WERI-Rb-1 (cell line): ENCODE data around the gene TOX2.

ENCODE experiments used
- DNase-seq: peaks from one replicate; pipeline ENCODE4 v3.0.0-alpha.2; 2020
- H3K27ac ChIP-seq: fragments of 250-450 bp; sonication (Bioruptor Pico); 2 replicates; pipeline ENCODE4 v1.5.1; 2020; ENCODE audit warnings: mild to moderate bottlenecking, moderate library complexity
- H3K27me3 ChIP-seq: fragments of 250-450 bp; sonication (Bioruptor Pico); 2 replicates; pipeline ENCODE4 v1.5.1; 2021; ENCODE audit warnings: mild to moderate bottlenecking, low read depth, moderate library complexity; ENCODE audit not compliant: insufficient read depth, severe bottlenecking
- H3K36me3 ChIP-seq: fragments of 250-450 bp; sonication (Bioruptor Pico); 2 replicates; pipeline ENCODE4 v1.5.1; 2020; ENCODE audit warnings: mild to moderate bottlenecking, moderate library complexity
- H3K4me3 ChIP-seq: 2 replicates; pipeline ENCODE4 v1.5.1; 2011; ENCODE audit warnings: low read depth, mild to moderate bottlenecking, control low read depth, low read length
- H3K9me3 ChIP-seq: fragments of 250-450 bp; sonication (Bioruptor Pico); 2 replicates; pipeline ENCODE4 v1.5.1; 2021; ENCODE audit warnings: mild to moderate bottlenecking, moderate library complexity; ENCODE audit not compliant: severe bottlenecking
- CTCF ChIP-seq: IDR thresholded peaks from 2 replicates; pipeline ENCODE4 v1.5.1; 2011; ENCODE audit warnings: low read depth, mild to moderate bottlenecking, control low read depth, inconsistent platforms, low read length

Gene TOX2

GRCh38 chr20:43994486-43995100, 79.9 kb downstream of the TOX2 start:
- peaks cover 53% of the 10 kb centered on the region for H3K27me3 ChIP-seq
- DNase-seq, result no peak
- no peak for TF ChIP-seq CTCF
- peaks cover 2% of the 10 kb centered on the region for H3K9me3 ChIP-seq
- no peak overlapping the region for H3K4me3 ChIP-seq
- no peak overlapping the region for H3K27ac ChIP-seq
- H3K36me3 ChIP-seq, result no peaks in the 10 kb centered on the region

- no peaks in the 10 kb centered on the region for H3K36me3 ChIP-seq
- H3K27me3 ChIP-seq, result peaks cover 60% of the 10 kb centered on the region
- DNase-seq, result no peak
- no peak overlapping the region for H3K27ac ChIP-seq
- H3K9me3 ChIP-seq, result no peaks in the 10 kb centered on the region
- H3K4me3 ChIP-seq, result no peak overlapping the region
- no peak for TF ChIP-seq CTCF
Observed at GRCh38 chr20:43995645-43996044, 81.0 kb downstream of the TOX2 start.

- Histone ChIP-seq H3K27me3 (peaks cover 61% of the 10 kb centered on the region), H3K36me3 (no peaks in the 10 kb centered on the region), H3K27ac (no peak overlapping the region), H3K9me3 (no peaks in the 10 kb centered on the region), H3K4me3 (no peak overlapping the region)
- DNase-seq, result no peak
- no peak for TF ChIP-seq CTCF
Observed at GRCh38 chr20:43996240-43996930, 81.7 kb downstream of the TOX2 start.

- no peak overlapping the region for H3K27ac ChIP-seq
- DNase-seq, result no peak
Observed at GRCh38 chr20:43999848-44000247, 85.2 kb downstream of the TOX2 start.

GRCh38 chr20:44001667-44002596, 87.3 kb downstream of the TOX2 start:
- no peak for TF ChIP-seq CTCF
- Histone ChIP-seq H3K36me3 (no peaks in the 10 kb centered on the region), H3K27ac (no peak overlapping the region), H3K4me3 (no peak overlapping the region), H3K27me3 (peaks cover 61% of the 10 kb centered on the region), H3K9me3 (no peaks in the 10 kb centered on the region)
- DNase-seq, result no peak

More at GRCh38 chr20:43999848-44000247, 85.2 kb downstream of the TOX2 start:
- Histone ChIP-seq H3K36me3 (no peaks in the 10 kb centered on the region), H3K9me3 (no peaks in the 10 kb centered on the region), H3K27me3 (peaks cover 53% of the 10 kb centered on the region), H3K4me3 (no peak overlapping the region)
- no peak for TF ChIP-seq CTCF
